ENCODE measurements around the gene TPO.

TPO gene

DNA sequence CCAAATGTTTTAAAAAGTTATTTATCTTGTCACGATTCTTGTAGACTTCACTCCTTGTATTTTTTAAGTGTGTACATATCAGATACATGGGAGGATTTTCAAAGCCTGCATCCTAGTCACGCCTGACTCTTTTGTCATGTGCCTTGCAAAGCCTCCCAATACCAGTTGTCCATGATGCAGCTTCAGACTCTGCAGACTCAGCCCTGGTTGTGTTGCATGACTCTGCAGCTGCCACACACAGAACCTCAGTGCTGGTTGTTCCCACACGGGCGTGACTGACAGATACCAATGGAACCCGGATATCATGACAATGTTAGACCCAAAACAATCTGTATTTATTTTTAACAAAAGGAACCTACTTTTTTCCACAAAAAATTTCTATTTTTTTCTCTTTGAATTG, 38.2 kb downstream of the TPO start:
- DNase-seq: no peak

DNA sequence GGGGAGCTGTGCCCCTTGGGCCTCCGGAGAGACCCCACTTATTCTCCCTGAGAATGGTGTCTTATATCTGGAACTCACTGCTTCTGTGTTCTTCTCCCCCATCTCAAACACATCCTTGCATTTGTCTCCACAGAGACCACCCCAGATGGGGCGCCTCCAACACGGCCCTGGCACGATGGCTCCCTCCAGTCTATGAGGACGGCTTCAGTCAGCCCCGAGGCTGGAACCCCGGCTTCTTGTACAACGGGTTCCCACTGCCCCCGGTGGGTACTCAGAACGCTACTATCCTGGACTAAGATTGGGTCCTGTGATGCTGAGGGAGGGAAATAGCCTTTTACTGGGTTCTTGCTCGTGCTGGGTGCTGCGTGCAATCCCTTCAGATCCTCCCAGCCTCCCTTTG, 40.3 kb downstream of the TPO start:
- DNase-seq: no peak

DNA sequence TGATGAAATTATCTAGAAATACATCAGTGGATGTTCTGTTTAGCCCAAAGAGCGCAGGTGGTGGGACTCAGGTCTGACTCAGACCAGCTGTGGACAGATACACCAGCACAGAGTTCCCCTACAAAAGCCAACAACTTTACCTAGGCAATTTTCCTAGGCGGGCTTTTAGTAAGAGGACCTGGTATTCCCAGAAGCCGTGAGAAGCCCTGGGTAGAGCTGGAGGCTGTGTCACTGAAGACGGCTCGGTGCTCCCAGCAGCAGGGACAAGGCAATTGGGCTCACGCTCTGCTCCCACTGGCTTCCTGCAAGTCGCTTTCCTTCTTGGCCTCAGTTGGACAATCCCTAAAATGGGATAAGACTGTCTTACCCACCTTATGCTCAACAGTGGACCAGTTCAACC, 41.1 kb downstream of the TPO start:
- DNase-seq: no peak

DNA sequence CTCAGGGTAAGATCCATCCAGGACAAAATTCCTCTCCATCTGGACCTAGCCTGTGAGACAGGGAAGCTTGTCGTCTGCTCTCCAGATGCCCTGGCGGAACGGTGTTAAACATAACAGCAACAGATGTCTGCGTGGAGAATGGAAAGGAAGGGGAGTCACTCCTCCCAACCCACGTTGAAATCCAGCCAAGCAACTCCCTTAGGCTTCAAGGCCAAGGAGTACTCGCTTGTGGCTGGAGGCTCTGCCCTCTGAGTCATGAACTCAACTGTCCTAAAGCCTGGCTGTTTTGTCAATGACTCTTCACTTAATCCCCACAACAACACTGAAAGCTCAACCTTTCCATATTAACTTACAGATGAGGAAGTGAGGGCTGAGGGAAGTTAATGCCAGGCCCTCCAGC, 42.2 kb downstream of the TPO start:
- DNase-seq: no peak

DNA sequence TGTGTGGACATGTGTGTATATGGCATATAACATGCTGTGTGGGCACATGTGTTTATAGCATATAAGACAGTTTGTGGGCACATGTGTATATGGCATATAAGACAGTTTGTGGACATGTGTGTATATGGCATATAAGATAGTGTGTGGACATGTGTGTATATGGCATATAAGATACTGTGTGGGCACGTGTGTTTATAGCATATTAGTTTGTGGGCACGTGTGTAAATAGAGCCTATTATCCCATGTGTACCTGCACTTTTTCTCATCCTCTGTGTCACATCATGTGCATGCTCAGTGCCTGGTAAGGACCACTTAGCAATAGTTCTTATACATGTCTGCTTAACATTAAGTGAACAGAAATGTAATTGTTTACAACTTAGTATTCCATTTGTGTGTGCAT, 45.2 kb downstream of the TPO start:
- no peak for DNase-seq

DNA sequence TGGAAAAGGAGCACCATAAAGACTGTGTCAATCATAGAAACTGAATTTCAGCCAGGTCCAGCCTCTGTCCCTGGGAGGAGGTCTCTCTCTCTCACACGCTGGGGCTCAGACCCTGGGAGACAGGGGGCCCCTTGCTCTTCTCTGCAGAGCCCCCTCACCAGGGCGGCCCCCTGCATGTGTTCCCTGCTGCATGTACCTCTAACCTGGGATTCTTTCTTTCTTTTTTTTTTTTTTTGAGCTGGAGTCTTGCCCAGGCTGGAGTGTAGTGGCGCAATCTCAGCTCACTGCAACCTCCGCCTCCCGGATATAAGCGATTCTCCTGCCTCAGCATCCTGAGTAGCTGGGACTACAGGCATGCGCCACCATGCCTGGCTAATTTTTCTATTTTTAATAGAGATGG, 46.5 kb downstream of the TPO start:
- no peak for DNase-seq

DNA sequence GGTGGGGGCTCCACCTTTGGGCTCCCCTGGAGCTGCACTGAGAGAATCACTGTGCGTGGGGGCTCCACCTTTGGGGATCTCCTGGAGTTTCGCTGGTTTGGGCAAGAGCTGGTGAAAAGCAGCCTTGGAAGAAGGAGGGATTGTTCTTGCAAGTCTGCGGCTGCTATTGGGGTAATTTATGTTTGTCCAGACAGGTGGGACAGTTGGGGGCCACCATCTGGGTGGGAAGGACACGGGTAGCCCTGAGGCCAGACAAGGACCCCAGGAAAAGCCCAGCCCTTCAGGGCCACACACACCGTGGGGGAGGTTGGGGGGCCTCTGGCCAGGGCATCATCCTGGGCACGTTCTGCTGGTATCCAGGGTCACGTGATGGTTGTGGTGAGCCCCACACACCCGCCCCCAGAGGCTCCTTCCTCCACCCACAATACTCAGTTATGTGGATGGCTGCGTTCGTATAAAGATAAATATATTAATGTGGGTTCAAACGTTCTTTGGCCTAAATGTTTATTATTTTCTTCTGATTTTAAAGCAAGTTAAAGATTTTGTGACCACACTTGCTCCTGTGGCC, 47.7 kb downstream of the TPO start:
- DNase-seq: no peak

DNA sequence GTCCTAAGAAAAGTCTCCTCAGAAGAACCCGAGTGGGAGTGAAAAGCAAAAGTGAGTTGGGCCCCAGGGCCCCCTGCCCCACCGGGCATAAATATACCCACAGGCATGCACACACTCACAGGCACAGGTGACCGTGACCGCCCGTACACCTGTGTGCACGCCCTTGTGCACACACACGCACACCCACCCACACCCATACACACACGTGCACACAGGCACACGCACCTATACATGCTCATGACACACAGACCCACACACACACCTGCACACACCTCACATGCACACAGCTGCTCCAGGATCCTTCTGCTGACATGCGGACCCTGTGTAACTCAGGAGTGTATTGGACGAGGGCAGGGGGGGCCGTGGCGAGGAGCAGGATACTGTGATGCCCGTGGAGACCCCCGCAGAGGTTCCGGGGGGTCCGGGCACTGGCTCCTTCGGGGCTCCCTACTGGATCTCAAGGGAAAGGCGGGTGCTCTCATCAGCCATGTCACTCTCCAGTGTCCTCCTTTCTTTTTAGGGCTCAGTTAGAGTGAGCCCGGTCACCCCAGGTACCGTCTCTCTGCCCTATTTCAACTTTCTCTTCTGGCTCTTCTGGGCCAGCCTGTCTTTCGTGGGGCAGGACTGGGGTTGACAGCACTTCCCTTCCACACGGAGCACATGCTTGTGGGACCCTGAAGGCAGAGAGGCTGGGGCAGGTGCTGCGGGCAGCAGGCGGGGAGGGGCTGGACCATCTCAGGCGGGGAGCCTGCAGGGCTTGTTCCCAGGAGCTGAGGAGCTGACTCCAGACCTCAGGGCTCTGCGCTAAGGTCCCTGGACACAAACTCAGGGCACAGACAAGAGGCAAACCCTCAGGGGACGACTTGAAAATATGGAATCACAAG, 48.5 kb downstream of the TPO start:
- no peak for DNase-seq

DNA sequence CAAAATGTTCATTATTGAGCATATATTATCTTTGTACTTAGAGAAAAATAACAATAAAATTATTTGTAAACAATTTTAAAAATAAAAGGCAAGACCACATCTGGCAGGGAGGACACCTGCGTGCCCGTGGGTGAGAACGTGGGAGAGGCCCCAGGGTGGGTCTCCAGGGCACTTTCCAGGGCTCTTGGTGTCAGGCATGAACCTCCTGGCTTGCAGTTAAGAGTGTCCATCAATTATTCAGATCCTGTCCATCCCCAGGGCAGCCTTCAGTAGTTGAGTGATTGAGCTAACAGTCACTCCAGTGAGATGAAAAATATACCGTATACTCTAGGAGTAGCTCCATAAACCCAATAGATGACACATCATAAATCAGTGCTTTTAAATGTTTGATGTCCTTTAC, 49.7 kb downstream of the TPO start:
- DNase-seq: no peak

DNA sequence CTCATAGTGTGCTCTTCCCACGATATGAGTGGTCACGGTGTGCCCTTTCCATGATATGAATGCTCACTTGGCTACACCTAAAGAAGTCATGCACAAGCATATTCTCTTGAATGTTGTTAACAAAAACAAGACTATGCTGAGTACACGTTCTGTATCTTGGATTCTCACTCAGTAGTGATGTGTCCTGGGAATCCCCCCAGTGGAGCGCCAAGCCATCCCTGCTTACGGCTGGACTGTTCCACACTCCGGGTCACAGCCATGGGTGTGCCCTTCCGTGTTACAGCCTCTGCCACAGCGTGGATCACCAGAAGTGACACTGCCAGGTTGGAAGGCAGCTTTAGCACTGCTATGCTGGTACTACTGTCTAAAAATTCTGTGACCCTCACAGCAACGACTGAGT, 59.1 kb downstream of the TPO start:
- no peak for DNase-seq

DNA sequence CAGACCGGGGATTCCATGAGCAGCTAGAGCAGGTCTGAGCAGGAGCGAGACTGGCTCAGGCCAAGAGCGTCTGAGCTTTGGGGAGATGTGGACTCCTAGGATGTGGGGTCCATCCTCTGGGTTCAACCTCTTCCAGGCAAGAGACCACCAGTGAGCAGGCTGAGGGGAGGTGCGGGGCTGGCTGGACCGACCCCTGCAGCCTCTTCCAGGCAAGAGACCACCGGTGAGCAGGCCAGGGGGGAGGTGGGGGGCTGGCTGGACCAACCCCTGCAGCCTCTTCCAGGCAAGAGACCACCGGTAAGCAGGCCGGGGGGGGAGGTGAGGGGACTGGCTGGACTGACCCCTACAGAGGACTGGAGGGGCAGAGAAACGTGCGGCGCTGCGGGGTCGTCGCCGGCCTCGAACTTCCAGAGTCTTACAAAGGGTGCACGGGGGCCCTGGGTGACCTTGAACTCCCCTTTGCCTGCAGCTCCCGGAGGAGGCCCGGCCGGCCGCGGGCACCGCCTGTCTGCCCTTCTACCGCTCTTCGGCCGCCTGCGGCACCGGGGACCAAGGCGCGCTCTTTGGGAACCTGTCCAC, 63.4 kb downstream of the TPO start:
- no peak for DNase-seq

DNA sequence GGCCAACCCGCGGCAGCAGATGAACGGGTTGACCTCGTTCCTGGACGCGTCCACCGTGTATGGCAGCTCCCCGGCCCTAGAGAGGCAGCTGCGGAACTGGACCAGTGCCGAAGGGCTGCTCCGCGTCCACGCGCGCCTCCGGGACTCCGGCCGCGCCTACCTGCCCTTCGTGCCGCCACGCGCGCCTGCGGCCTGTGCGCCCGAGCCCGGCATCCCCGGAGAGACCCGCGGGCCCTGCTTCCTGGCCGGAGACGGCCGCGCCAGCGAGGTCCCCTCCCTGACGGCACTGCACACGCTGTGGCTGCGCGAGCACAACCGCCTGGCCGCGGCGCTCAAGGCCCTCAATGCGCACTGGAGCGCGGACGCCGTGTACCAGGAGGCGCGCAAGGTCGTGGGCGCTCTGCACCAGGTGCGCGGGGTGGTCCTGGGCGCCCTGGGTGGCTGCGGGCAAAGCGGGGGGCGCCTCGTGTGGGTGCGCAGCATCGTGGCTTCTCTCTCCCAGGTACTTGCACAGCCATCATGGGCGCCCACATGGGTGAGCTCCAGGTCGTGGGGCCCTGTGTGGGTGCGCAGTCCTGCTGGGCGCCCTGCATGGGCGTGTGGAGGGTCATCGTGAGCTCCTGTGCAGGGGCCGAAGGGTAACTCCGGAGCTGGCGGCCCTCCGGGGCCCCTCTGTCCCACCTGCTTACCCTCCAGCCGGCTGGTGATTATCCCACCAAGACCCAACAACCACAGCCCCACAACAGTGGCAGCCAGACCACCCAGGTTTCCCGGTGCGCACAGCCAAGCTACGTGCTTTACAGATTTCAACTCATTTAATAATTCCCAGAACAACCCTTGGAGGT, 64.2 kb downstream of the TPO start:
- DNase-seq: no peak

DNA sequence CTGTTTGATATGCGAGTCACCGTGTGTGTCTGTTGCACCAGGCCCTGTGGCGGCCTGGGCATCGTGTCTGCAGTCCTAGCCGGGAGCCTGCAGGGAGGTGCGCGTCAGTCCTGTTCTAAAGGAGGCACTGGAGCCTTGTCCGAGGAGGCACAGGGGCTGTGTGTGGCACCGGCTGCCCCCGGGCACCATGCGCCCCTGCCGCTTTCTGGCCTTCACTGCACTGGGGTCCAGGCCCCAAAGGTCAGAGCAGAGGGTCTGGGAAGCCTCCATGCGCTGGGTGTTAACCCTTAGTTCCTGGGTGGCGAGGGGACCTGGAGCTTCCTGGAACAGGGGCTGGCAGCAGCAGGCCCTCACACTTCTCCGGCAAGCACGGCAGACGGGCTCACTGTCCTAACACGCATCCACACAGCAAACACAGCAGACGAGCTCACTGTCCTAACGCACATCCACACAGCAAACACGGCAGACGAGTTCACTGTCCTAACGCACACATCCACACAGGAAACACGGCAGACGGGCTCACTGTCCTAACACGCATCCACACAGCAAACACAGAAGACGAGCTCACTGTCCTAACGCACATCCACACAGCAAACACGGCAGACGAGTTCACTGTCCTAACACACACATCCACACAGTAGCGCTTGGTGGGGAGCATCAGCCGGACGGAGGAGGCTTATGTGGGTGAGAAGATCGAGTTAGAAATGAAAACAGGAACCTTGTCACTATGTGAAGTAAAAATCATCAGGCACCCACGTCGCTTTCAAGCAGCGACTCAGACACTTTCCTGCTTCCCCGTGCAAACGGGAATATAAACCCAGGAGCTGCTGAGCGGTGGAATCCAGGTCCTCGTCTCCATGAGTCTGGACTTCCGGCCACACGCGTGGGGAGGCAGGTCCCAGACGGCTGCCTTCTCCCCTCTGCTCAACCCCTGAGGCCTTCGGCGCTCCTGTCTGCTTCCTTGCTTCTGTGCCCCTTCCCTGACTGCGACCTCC, 65.3 kb downstream of the TPO start:
- DNase-seq: no peak

DNA sequence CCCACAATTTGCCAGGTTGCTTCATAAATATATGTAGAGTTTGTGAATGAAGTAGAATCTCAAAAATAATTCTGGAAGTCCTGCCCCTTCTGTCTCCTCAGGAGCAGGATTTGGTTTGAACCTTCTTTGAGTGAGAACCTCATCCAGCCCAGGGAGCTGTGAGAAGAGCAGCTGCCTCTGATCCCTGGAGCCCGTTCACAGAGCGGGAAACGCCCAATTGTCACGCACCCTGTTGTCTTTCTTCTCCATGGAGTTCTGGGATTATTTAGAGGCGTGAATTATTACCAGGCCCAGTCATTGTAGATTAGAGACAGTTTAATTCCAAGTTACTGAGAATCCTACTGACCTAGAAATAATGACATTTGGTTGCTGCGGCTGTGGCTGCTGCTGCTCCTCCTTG, 66.1 kb downstream of the TPO start:
- no peak for DNase-seq

DNA sequence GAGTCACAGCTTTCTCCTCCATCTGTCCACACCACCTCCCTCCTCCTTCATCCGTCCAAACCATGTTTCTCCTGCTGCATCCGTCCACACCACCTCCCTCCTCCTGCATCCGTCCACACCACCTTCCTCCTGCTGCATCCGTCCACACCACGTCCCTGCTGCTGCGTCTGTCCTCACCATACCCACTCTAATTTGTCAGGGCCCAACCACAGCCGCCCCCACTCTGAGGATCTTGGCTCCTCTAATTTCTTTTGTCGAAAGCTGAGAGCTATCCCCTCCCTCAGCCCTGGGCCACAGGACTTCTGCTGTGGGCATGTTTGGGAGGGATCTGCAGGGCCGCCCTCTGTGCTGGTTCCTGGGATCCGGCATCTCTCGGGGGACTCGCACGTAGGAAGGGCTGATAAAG, 67.4 kb downstream of the TPO start:
- DNase-seq: no peak

DNA sequence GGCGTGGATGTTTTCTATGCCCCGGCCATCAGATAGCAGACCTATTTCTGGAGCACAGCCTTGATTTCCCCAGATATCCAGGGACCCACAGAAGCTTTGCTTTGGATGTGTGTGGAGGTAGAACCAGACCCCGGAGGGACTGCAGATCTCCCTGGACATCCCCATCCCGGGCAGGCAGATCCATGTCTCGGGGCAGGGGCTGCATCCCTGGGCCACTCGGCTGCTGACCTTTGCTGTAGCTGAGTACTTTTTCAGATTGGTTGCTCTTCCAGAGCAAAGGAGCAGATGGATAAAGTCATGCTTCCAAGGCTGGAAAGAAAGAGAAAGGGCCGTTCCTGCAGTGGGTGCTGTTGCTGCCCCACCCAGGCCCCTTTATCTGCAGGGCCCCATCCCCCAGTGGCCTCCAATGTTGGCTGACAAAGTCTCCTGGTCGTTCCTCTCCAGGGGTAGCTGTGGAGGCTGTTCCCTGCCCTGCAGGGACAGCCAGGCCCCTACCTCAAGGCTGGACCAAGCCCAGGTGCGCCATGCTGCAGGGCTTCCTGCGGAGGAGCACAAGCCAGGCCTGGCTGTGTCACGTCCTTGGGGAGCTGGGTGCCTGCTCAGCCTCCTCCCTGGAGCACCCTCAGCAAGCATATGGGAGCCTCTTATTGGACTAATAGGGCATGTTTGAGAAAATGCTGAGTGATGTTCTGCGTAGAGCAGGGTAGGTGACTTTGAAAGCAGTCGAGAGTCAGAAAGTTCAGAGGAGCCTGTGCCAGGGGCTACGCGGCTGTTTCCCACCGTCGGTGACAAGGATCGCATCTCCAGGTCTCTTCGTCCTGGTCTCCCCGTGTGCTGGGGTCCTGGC, 68.4 kb downstream of the TPO start:
- DNase-seq: no peak

DNA sequence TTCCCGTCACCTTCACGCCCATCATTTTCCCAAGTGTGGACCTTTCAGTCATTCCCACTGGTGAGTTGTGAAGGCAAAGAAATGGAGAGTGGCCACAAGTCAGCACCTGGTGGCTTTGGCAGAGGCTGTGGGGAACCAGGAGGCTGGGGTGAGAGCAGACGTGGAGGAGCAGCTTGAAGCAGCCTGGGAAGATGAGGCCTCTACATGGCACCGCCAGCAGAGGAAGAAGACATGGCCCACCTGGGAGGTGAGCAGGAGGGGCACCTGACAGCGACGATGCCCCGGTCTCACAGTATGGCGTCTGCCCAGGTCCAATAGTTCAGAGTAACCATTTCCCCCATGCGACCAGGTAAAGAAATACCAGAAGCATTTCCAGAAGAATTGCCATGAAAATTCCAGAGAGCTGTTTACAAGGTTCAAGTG, 69.0 kb downstream of the TPO start:
- no peak for DNase-seq

DNA sequence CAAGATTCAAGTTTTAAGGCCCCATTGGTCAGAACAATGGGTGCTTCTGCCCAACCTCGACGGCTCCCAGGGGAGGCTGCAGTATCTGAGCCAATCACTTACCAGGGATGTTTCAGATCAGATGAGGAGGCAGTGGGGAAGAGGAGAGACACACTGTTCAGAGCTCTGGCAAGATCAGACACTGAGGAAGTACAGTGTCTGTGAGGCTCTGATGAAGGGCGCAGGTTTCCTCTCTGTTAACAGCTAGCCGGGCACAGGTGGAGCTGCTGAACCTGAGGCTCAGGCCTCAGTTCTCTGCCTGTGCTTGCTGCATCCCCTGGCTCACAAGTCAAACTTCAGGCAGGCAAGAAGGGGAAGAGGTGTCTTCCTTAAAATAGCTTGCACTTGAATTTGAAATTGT, 69.7 kb downstream of the TPO start:
- DNase-seq: no peak

DNA sequence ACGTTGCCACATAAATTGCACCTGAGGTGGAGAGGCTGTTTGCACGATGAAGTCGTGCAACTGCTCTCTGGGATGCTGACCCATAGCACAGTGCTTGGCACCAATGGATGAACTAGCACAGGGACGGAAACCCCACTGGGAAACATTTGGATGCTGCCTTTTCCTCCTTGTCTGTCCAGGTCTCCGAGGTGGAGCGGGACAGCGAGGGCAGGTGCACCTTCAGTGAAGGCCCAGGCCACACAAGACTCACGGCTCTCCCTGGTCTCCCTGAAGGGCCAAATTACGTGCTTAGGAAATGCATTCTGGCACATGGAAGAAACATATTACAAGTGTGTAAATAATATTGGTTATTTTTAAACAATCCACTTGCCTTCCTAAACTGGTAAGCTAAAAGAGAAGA, 70.3 kb downstream of the TPO start:
- DNase-seq: no peak

DNA sequence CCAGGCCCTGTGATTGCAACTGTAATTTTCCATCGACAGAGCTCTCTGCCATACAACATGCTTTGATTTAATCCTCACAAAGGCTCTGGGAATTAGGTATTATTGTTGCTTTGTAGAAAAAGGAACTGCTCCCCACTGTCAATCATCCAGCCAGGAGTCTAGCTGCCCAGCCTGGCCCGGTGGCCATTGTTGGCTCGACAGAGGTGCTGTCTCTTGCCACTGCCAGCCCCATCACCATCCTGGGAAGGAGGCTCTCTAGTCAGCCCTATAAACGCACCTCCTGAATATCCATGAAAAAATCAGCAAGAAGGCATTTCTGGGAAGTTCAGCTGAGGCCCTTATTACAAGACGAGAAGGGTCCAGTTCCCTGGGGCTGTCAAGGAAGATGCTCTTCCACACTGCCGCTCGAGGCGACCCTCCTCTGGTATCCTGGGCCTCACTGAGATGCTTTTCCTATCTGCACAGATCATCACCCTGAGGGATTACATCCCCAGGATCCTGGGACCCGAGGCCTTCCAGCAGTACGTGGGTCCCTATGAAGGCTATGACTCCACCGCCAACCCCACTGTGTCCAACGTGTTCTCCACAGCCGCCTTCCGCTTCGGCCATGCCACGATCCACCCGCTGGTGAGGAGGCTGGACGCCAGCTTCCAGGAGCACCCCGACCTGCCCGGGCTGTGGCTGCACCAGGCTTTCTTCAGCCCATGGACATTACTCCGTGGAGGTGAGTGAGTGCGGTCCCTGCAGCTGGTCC, 71.0 kb downstream of the TPO start:
- no peak for DNase-seq

DNA sequence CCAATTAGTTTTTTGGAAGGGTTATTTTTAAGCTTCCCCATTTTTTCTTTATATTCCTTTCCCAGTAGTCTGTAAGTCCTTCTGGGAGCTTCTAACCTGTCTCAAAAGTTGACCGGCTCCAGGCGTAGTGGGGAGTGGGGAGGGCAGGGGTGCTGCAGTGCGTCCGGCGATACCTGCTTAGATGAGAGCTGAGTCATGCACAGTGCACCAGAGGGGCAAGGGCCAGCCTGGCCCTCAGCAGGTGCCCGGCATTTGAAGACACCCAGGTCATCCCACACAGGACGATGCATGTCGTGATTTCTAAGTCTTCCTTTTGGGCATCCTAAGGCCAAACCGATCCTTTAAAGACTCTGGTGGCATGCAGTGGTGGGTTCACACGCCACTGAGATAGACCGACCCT, 73.4 kb downstream of the TPO start:
- no peak for DNase-seq

All from activated CD4-positive, alpha-beta T cell treated with anti-CD3 and anti-CD28 coated beads for 1 hour (primary cell).